Prostate gland (tissue), 2 donors: ENCODE results near the gene SYNGR1. TPM values are rescaled to one million over a fixed set of nuclear protein-coding genes. Genes with fewer than 3 reads are reported as not detected.

Experiments
- DNase-seq: peaks from one replicate; pipeline ENCODE4 v3.0.0-alpha.2; 2019; ENCODE audit warnings: low spot score
- H3K27ac ChIP-seq, 2 donors: fragments of 200-600 bp; sonication (generic); 2 replicates each; pipeline ENCODE4 v1.5.1; 2017 to 2019
- H3K27me3 ChIP-seq: fragments of 200-600 bp; sonication (generic); replicated peaks from 2 replicates; pipeline ENCODE4 v1.5.1; 2019; ENCODE audit not compliant: insufficient read depth
- H3K36me3 ChIP-seq, 2 donors: fragments of 200-600 bp; sonication (generic); 1 replicate in 1 of 2; 2 replicates in 1 of 2; pipeline versions ENCODE4 v1.5.1 to v1.8.1; 2017 to 2019
- H3K4me1 ChIP-seq: fragments of 200-600 bp; sonication (generic); replicated peaks from 2 replicates; pipeline ENCODE4 v1.5.1; 2019
- H3K4me3 ChIP-seq, 2 donors: fragments of 200-600 bp; sonication (generic); 2 replicates each; pipeline ENCODE4 v1.5.1; 2017 to 2019
- H3K9me3 ChIP-seq: fragments of 200-600 bp; sonication (generic); 2 replicates; pipeline ENCODE4 v1.5.1; 2017
- CTCF ChIP-seq, 4 experiments: fragments of 200-600 bp in 2 of 4; fragments of 450-650 bp in 2 of 4; sonication (generic) in 2 of 4; IDR thresholded peaks; 1 replicate in 3 of 4; 2 replicates in 1 of 4; pipeline ENCODE4 v1.5.1; 2016 to 2019; ENCODE audit warnings: antibody characterized with exemption in 4 of 4, mild to moderate bottlenecking in 2 of 4, moderate library complexity in 2 of 4
- POLR2A ChIP-seq: fragments of 450-650 bp; IDR thresholded peaks from one replicate; pipeline ENCODE4 v1.6.1; 2016; ENCODE audit warnings: antibody characterized with exemption, mild to moderate bottlenecking
- POLR2AphosphoS5 ChIP-seq: sonication (generic); formaldehyde crosslinking; IDR thresholded peaks from one replicate; pipeline ENCODE4 v1.6.1; 2017; ENCODE audit warnings: antibody characterized with exemption
- WGBS: methylation state at CpG from one replicate; pipeline ENCODE4 v1.1.5; 2018; 5-methylcytosine and 5-hydroxymethylcytosine counted together
- intact Hi-C: fragments of 100-400 bp; cut with DNase I; formaldehyde crosslinking; loops from one replicate; pipeline ENCODE4 v1.14.2; 2022
- total RNA-seq, 2 donors: library from RNA; depleted of rRNA; stranded (reverse); fragments of >200 nt; gene quantifications; one replicate each; pipeline ENCODE4 v1.1.0, GENCODE V29; 2016

Gene SYNGR1
- total RNA-seq, 2 donors from 2014 or later = 38.3 to 43.8 TPM

- TF ChIP-seq CTCF (IDR thresholded peaks at IDR 0.05) (no peak), POLR2AphosphoS5 (no peak), POLR2A (no peak)
- intact Hi-C loops = no loop called here
- no peak for DNase-seq
- H3K36me3 ChIP-seq = no peaks in the 10 kb centered on the region
- H3K27me3 ChIP-seq = no peaks in the 10 kb centered on the region
- no peaks in the 10 kb centered on the region for H3K4me1 ChIP-seq
- H3K4me3 ChIP-seq = no peak overlapping the region
- WGBS = 84% methylated on average over 11 of the region's 11 CpGs
- H3K27ac ChIP-seq = no peak overlapping the region
- H3K9me3 ChIP-seq = no peaks in the 10 kb centered on the region
Observed at GRCh38 chr22:39303358-39303757, 46.4 kb upstream of the SYNGR1 start.

- 90% methylated on average over 16 of the region's 16 CpGs for WGBS
- intact Hi-C loops = no loop called here
- Histone ChIP-seq H3K27ac (no peak overlapping the region), H3K27me3 (no peaks in the 10 kb centered on the region), H3K36me3 (no peaks in the 10 kb centered on the region), H3K9me3 (no peaks in the 10 kb centered on the region), H3K4me3 (no peak overlapping the region), H3K4me1 (no peaks in the 10 kb centered on the region)
- TF ChIP-seq CTCF (IDR thresholded peaks at IDR 0.05) (no peak), POLR2A (no peak)
- no peak for DNase-seq
Observed at GRCh38 chr22:39303892-39304671, 45.7 kb upstream of the SYNGR1 start.

- H3K27ac ChIP-seq = no peak overlapping the region
- no peaks in the 10 kb centered on the region for H3K9me3 ChIP-seq
- H3K27me3 ChIP-seq = no peaks in the 10 kb centered on the region
- H3K36me3 ChIP-seq = peaks cover 0 to 3% of the 10 kb centered on the region in 2 donors
- TF ChIP-seq CTCF (IDR thresholded peaks at IDR 0.05) (peak in 2 of 4 experiments; percentile 21 to 30), POLR2AphosphoS5 (no peak), POLR2A (no peak)
- intact Hi-C loops = no loop called here
- H3K4me3 ChIP-seq = no peak overlapping the region
- 74% methylated on average over 14 of the region's 14 CpGs for WGBS
- DNase-seq = no peak
- no peaks in the 10 kb centered on the region for H3K4me1 ChIP-seq
Observed at GRCh38 chr22:39306456-39307361, 43.1 kb upstream of the SYNGR1 start.

- H3K4me1 ChIP-seq = no peaks in the 10 kb centered on the region
- H3K4me3 ChIP-seq = no peak overlapping the region
- no peaks in the 10 kb centered on the region for H3K9me3 ChIP-seq
- H3K36me3 ChIP-seq = peaks cover 14 to 20% of the 10 kb centered on the region in 2 donors
- 43% methylated on average over 24 of the region's 24 CpGs for WGBS
- no peak for DNase-seq
- peak overlapping the region; percentile 64 to 73 for H3K27ac ChIP-seq
- intact Hi-C loops = no loop called here
- H3K27me3 ChIP-seq = no peaks in the 10 kb centered on the region
- TF ChIP-seq CTCF (IDR thresholded peaks at IDR 0.05) = no peak
- TF ChIP-seq POLR2AphosphoS5 = peak; percentile 16
Observed at GRCh38 chr22:39308614-39309363, 41.0 kb upstream of the SYNGR1 start.
